LNCaP clone FGC (cell line): ENCODE measurements around the gene PKN1.
A peak's percentile ranks its signal among the peaks of the same experiment; 100 is the strongest.

Experiments used
- DNase-seq: peaks from one replicate; pipeline ENCODE4 v3.0.0-alpha.2; 2011; ENCODE audit warnings: low read depth
- H3K4me3 ChIP-seq: 2 replicates; pipeline ENCODE4 v1.5.1; 2011; ENCODE audit warnings: mild to moderate bottlenecking, low read depth, low read length, control low read depth
- CTCF ChIP-seq: IDR thresholded peaks from 2 replicates; pipeline ENCODE4 v1.5.1; 2012; ENCODE audit warnings: mild to moderate bottlenecking; ENCODE audit not compliant: control insufficient read depth, insufficient read depth; ENCODE audit errors: extremely low read depth

Gene PKN1

GRCh38 chr19:14517446-14517839 is 84.3 kb downstream of the PKN1 start:
- TF ChIP-seq CTCF: no peak
- peak overlapping the region; percentile 89 for H3K4me3 ChIP-seq
- DNase-seq: no peak

- H3K4me3 ChIP-seq: peak within 1 kb of the TSS; percentile 89
- no peak for DNase-seq
- no peak for TF ChIP-seq CTCF
Observed at GRCh38 chr19:14517840-14518505, 84.9 kb downstream of the PKN1 start, which contains the start of gene DNAJB1. DNAJB1 (minus strand) TSS chr19:14518397; CDS start chr19:14518349, 48 bp downstream.

GRCh38 chr19:14519245-14519859 is 86.2 kb downstream of the PKN1 start:
- no peak overlapping the region for H3K4me3 ChIP-seq

GRCh38 chr19:14519860-14520407 is 86.8 kb downstream of the PKN1 start:
- H3K4me3 ChIP-seq: no peak overlapping the region
- no peak for DNase-seq
- TF ChIP-seq CTCF: no peak

More at GRCh38 chr19:14519245-14519859, 86.2 kb downstream of the PKN1 start:
- no peak for DNase-seq
- no peak for TF ChIP-seq CTCF

GRCh38 chr19:14520543-14520942 is 87.4 kb downstream of the PKN1 start:
- no peak for DNase-seq
- H3K4me3 ChIP-seq: no peak overlapping the region

More at GRCh38 chr19:14520543-14520942, 87.4 kb downstream of the PKN1 start:
- no peak for TF ChIP-seq CTCF
